Smooth muscle cell (in vitro differentiated cells): ENCODE data around the gene RGL2. TPM values are rescaled to one million over a fixed set of nuclear protein-coding genes. Genes with fewer than 3 reads are reported as not detected.
A peak's percentile ranks its signal among the peaks of the same experiment; 100 is the strongest.

Source experiments
- DNase-seq: peaks from one replicate; lab custom pipeline; 2025; ENCODE audit not compliant: unreplicated experiment; lab: John Stamatoyannopoulos, UW
- H2AFZ ChIP-seq: fragments of 200-600 bp; sonication (generic); 2 replicates; pipeline ENCODE4 v1.6.0; 2016; ENCODE audit warnings: antibody characterized with exemption, low read depth, mild to moderate bottlenecking
- H3F3A ChIP-seq: fragments of 200-600 bp; sonication (generic); 2 replicates; pipeline ENCODE4 v1.6.0; 2017; ENCODE audit warnings: antibody characterized with exemption, low read depth
- H3K27ac ChIP-seq: fragments of 200-600 bp; sonication (generic); 2 replicates; pipeline ENCODE4 v1.5.1; 2016; ENCODE audit warnings: low read depth, mild to moderate bottlenecking
- H3K27me3 ChIP-seq: fragments of 200-600 bp; sonication (generic); 2 replicates; pipeline ENCODE4 v1.6.1; 2016; ENCODE audit warnings: low read depth, mild to moderate bottlenecking
- H3K36me3 ChIP-seq: fragments of 200-600 bp; sonication (generic); 2 replicates; pipeline ENCODE4 v1.5.1; 2016; ENCODE audit warnings: low read depth
- H3K4me1 ChIP-seq: fragments of 200-600 bp; sonication (generic); 2 replicates; pipeline ENCODE4 v1.5.1; 2016; ENCODE audit warnings: low read depth
- H3K4me2 ChIP-seq: fragments of 200-600 bp; sonication (generic); 2 replicates; pipeline ENCODE4 v1.6.0; 2016; ENCODE audit warnings: mild to moderate bottlenecking
- H3K4me3 ChIP-seq: fragments of 200-600 bp; sonication (generic); 2 replicates; pipeline ENCODE4 v1.5.1; 2016; ENCODE audit warnings: mild to moderate bottlenecking
- H3K79me2 ChIP-seq: fragments of 200-600 bp; sonication (generic); 2 replicates; pipeline ENCODE4 v1.6.0; 2016; ENCODE audit warnings: low read depth, mild to moderate bottlenecking
- H3K9ac ChIP-seq: fragments of 200-600 bp; sonication (generic); 2 replicates; pipeline ENCODE4 v1.6.0; 2016; ENCODE audit warnings: low read depth
- H3K9me3 ChIP-seq: fragments of 200-600 bp; sonication (generic); replicated peaks from 2 replicates; pipeline ENCODE4 v1.5.1; 2016; ENCODE audit warnings: low read depth
- H4K20me1 ChIP-seq: fragments of 200-600 bp; sonication (generic); 2 replicates; pipeline ENCODE4 v1.6.0; 2016; ENCODE audit warnings: low read depth
- whole genome bisulfite sequencing: methylation state at CpG from one replicate; pipeline ENCODE4 v1.1.7; 2016; ENCODE audit warnings: low lambda C conversion rate; 5-methylcytosine and 5-hydroxymethylcytosine counted together
- polyA plus RNA-seq: library from polyadenylated mRNA; unstranded; fragments of >200 nt; fragmentation: Nextera tagmentation; extraction: Ambion mirVana; gene quantifications from 2 replicates; pipeline ENCODE4 v1.2.1, GENCODE V29; 2016
- total RNA-seq: library from RNA; depleted of rRNA; stranded (reverse); fragments of >200 nt; gene quantifications from 2 replicates; pipeline ENCODE4 v1.2.3, GENCODE V29; 2014
- TF ChIP-seq, protein P1 (sequence below): fragments of 200-600 bp; sonication (generic); IDR thresholded peaks from 2 replicates; pipeline ENCODE4 v1.5.1; 2017; ENCODE audit warnings: borderline replicate concordance, mild to moderate bottlenecking, antibody characterized with exemption; ENCODE audit not compliant: insufficient read depth, poor library complexity, severe bottlenecking

Gene RGL2
- total and polyA plus RNA-seq, 2 experiments from 2014 or later: 21.8 to 58.7 TPM

DNA sequence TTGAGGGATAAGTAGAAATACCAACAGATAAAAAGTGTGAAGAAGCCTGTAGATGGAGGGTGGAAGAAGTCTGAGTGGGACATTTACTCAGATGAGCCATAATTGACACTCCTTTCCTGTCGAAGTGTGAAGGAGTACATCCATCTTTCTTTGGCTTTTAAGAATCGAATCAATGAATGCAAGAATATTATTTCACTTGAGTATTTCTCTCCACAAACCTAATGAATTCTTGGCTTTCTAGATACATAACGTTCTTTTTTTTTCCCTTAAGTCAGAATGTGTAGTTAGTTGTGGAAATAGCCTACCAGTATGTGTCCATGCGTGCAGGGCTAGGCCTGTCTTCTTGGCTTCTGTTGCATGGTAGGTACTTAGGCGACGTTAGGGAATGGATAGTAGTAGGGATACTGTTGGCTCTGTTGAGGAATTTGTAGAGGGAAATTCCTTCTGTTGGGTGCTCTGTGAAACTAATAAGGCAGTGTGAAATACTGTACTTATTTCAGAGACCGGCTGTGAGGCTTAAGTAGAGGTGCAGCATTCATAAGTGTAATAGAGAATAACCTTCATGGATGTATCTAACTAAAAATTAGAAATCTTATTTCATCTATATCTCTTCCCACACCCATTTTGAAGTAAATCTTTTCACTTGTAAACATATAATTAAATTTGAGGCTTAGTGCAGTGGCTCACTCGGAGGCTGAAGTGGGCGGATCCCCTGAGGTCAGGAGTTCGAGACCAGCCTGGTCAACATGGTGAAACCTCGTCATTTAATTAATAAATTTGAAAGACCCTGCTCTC is 25.4 kb downstream of the RGL2 start:
- DNase-seq: no peak
- 41% methylated on average over 11 of the region's 11 CpGs for WGBS
- H3K9me3 ChIP-seq: no peaks in the 10 kb centered on the region
- no peaks in the 10 kb centered on the region for H3K27me3 ChIP-seq
- peaks cover 48% of the 10 kb centered on the region for H3K79me2 ChIP-seq
- H3K4me2 ChIP-seq: peak overlapping the region; percentile 86
- peaks cover 45% of the 10 kb centered on the region for H4K20me1 ChIP-seq
- H3K27ac ChIP-seq: peak overlapping the region; percentile 85
- H3K4me3 ChIP-seq: peak overlapping the region; percentile 60
- peak overlapping the region; percentile 81 for H3K9ac ChIP-seq
- peaks cover 43% of the 10 kb centered on the region for H3F3A ChIP-seq
- H2AFZ ChIP-seq: no peak overlapping the region
- peaks cover 45% of the 10 kb centered on the region for H3K4me1 ChIP-seq
- TF ChIP-seq, protein P1, sequence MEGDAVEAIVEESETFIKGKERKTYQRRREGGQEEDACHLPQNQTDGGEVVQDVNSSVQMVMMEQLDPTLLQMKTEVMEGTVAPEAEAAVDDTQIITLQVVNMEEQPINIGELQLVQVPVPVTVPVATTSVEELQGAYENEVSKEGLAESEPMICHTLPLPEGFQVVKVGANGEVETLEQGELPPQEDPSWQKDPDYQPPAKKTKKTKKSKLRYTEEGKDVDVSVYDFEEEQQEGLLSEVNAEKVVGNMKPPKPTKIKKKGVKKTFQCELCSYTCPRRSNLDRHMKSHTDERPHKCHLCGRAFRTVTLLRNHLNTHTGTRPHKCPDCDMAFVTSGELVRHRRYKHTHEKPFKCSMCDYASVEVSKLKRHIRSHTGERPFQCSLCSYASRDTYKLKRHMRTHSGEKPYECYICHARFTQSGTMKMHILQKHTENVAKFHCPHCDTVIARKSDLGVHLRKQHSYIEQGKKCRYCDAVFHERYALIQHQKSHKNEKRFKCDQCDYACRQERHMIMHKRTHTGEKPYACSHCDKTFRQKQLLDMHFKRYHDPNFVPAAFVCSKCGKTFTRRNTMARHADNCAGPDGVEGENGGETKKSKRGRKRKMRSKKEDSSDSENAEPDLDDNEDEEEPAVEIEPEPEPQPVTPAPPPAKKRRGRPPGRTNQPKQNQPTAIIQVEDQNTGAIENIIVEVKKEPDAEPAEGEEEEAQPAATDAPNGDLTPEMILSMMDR: no peak
- H3K36me3 ChIP-seq: no peaks in the 10 kb centered on the region

DNA sequence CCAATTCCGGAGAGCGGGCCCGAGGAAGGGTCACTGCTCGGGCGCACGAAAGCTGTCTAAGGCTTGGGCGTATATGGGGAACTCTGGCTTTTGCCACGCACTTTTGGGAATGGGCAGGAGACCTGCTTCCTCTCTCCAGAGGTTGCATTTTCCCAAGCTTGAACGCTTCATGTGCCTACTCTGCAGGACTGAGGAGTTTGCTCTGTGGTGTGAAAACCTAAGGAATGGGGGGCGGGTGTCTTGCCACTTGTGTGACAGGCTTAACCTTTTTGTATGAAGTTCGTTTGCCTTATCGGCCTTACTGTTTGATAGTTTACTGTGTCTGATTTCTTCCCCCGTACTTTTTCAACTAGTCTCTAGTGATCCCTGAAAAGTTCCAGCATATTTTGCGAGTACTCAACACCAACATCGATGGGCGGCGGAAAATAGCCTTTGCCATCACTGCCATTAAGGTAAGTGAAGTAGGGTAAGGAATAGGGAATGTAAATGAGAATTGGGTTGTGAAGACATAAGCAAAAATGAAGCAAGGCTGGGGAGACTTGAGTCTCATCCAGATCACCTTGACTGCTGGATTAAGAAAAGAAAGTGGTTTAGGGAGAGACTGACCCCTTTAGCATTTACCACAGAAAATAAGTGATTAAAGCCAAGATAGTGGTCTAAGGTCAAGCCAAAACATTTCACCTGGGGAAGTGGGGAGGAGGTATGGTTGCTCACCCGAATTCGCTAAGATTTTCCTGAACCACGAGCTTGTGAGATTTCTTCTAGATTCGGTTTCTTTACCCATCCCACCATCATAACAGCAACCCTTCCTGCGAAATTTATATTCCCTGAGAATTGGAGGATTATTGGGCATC is 26.2 kb downstream of the RGL2 start:
- H3F3A ChIP-seq: peaks cover 43% of the 10 kb centered on the region
- H4K20me1 ChIP-seq: peaks cover 45% of the 10 kb centered on the region
- peak overlapping the region; percentile 60 for H3K4me3 ChIP-seq
- WGBS: 3% methylated on average over 22 of the region's 22 CpGs
- H2AFZ ChIP-seq: no peak overlapping the region
- no peak for DNase-seq
- no peaks in the 10 kb centered on the region for H3K27me3 ChIP-seq
- H3K27ac ChIP-seq: peak overlapping the region; percentile 85
- TF ChIP-seq, protein P1: no peak
- peak overlapping the region; percentile 86 for H3K4me2 ChIP-seq
- peak overlapping the region; percentile 81 for H3K9ac ChIP-seq
- peaks cover 45% of the 10 kb centered on the region for H3K4me1 ChIP-seq
- peaks cover 48% of the 10 kb centered on the region for H3K79me2 ChIP-seq
- no peaks in the 10 kb centered on the region for H3K36me3 ChIP-seq
- no peaks in the 10 kb centered on the region for H3K9me3 ChIP-seq

DNA sequence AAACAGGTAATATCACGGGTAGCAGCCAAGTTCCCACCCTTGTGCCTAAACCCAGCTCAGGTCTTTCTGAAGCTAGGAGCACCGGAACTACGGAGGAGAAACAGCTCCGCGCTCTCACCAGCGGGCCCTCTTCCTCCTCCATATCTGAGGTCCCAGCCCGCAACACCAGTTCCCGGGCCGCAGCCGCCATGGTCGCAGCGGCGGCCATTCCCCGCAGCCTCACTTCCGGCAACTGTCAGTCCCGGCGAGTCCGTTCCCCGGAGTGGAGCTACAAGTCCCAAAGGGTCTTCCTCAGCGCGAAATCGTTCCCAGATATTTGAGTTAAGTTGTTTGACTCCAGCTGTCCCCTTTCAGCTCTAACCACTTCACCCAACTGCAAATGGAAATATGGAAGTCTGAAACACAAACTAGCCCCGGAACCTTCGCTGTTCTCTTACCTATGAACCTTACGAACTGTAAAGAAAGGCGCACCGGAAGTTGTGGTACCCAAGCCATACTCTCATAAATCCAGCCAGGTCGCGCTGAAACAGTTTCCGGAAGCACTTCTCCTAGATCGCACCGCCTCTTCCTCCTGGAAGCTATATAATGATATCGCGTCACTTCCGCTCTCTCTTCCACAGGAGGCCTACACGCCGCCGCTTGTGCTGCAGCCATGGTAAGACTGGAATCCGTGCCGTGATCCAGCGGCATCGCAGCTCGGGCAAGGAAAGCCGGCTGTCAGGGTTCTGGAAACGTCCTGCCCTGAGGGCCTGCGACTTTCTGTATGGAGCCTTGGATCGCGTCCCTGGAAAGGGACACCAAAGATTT is 27.1 kb downstream of the RGL2 start, which contains the start of the genes RPS18 and VPS52:
Gene RPS18 (plus strand): TSS at position 608 of the 807 bp plus-strand sequence. CDS start 45 bp downstream, at position 653.
Gene VPS52 (minus strand): TSS at position 409 of the 807 bp plus-strand sequence. CDS start 201 bp downstream, at position 208.
- no peaks in the 10 kb centered on the region for H3K36me3 ChIP-seq
- peaks cover 45% of the 10 kb centered on the region for H4K20me1 ChIP-seq
- peaks cover 43% of the 10 kb centered on the region for H3F3A ChIP-seq
- peak within 1 kb of the TSS; percentile 53 for H2AFZ ChIP-seq
- peak within 1 kb of the TSS; percentile 60 for H3K4me3 ChIP-seq
- under 1% methylated on average over 48 of the region's 48 CpGs for WGBS
- H3K79me2 ChIP-seq: peaks cover 48% of the 10 kb centered on the region
- H3K9ac ChIP-seq: peak within 1 kb of the TSS; percentile 88
- TF ChIP-seq, protein P1: no peak
- H3K4me2 ChIP-seq: peak within 1 kb of the TSS; percentile 90
- no peaks in the 10 kb centered on the region for H3K9me3 ChIP-seq
- peak within 1 kb of the TSS; percentile 85 for H3K27ac ChIP-seq
- peak; percentile 88 for DNase-seq
- peaks cover 44% of the 10 kb centered on the region for H3K4me1 ChIP-seq
- no peaks in the 10 kb centered on the region for H3K27me3 ChIP-seq
